PC-9 (cell line): ENCODE measurements around the gene CNTNAP2.

Source experiments
- CTCF ChIP-seq: fragments of 200-600 bp; sonication (generic); conservative IDR thresholded peaks from 2 replicates; pipeline ENCODE4 v1.6.1; 2017; ENCODE audit warnings: mixed run types, antibody characterized with exemption, mild to moderate bottlenecking, moderate library complexity
- EZH2 ChIP-seq: fragments of 200-600 bp; sonication (generic); IDR thresholded peaks from 2 replicates; pipeline ENCODE4 v1.8.0; 2017; ENCODE audit warnings: antibody characterized with exemption, low read depth

GRCh38 chr7:146885231-146885630 lies 768.6 kb downstream of the CNTNAP2 start:
- no peak for TF ChIP-seq CTCF
- TF ChIP-seq EZH2 = no peak
